ENCODE results near the gene SIGLEC10.
"Not testable (repeated sequence)": the region's sequence is repeated elsewhere in the genome, so short reads cannot be mapped to it uniquely, and the experiment has no call there.

Gene SIGLEC10

GRCh38 chr19:51417107-51417809, at the start of gene SIGLEC10:
SIGLEC10 (minus strand) TSS chr19:51417642; CDS start chr19:51417581, 61 bp downstream.
- in situ Hi-C loops (cut with HindIII; ENCODE audit: low sequenced_read_pairs) = no loop called here

- in situ Hi-C loops (cut with HindIII; ENCODE audit: low sequenced_read_pairs) = no loop called here
These were observed 49.3 kb upstream of the SIGLEC10 start for GRCh38 chr19:51466723-51467122.

GRCh38 chr19:51463976-51464581, 46.6 kb upstream of the SIGLEC10 start:
- in situ Hi-C loops (cut with HindIII; ENCODE audit: low sequenced_read_pairs) = not testable (repeated sequence)

- in situ Hi-C loops (cut with HindIII; ENCODE audit: low sequenced_read_pairs) = no loop called here
These were observed 45.2 kb upstream of the SIGLEC10 start for GRCh38 chr19:51462681-51463080.

- in situ Hi-C loops (cut with HindIII; ENCODE audit: low sequenced_read_pairs) = no loop called here
These were observed 44.8 kb upstream of the SIGLEC10 start for GRCh38 chr19:51462276-51462675.

- in situ Hi-C loops (cut with HindIII; ENCODE audit: low sequenced_read_pairs) = no loop called here
These were observed 44.3 kb upstream of the SIGLEC10 start for GRCh38 chr19:51461723-51462161.

GRCh38 chr19:51460164-51460992, 42.9 kb upstream of the SIGLEC10 start:
- in situ Hi-C loops (cut with HindIII; ENCODE audit: low sequenced_read_pairs) = no loop called here

GRCh38 chr19:51458899-51459505, 41.6 kb upstream of the SIGLEC10 start:
- in situ Hi-C loops (cut with HindIII; ENCODE audit: low sequenced_read_pairs) = no loop called here

- in situ Hi-C loops (cut with HindIII; ENCODE audit: low sequenced_read_pairs) = no loop called here
These were observed 40.7 kb upstream of the SIGLEC10 start, which contains the start of gene SIGLEC8 for GRCh38 chr19:51458051-51458645. SIGLEC8 (minus strand) TSS chr19:51458454; CDS start chr19:51458387, 67 bp downstream.

GRCh38 chr19:51457351-51458013, 40.0 kb upstream of the SIGLEC10 start:
- in situ Hi-C loops (cut with HindIII; ENCODE audit: low sequenced_read_pairs) = no loop called here

GRCh38 chr19:51456541-51457290, 39.3 kb upstream of the SIGLEC10 start:
- in situ Hi-C loops (cut with HindIII; ENCODE audit: low sequenced_read_pairs) = no loop called here

GRCh38 chr19:51450730-51451307, 33.4 kb upstream of the SIGLEC10 start:
- in situ Hi-C loops (cut with HindIII; ENCODE audit: low sequenced_read_pairs) = no loop called here

- in situ Hi-C loops (cut with HindIII; ENCODE audit: low sequenced_read_pairs) = no loop called here
These were observed 31.1 kb upstream of the SIGLEC10 start for GRCh38 chr19:51448411-51449016.

GRCh38 chr19:51448011-51448410, 30.6 kb upstream of the SIGLEC10 start:
- in situ Hi-C loops (cut with HindIII; ENCODE audit: low sequenced_read_pairs) = no loop called here

GRCh38 chr19:51447510-51447909, 30.1 kb upstream of the SIGLEC10 start:
- in situ Hi-C loops (cut with HindIII; ENCODE audit: low sequenced_read_pairs) = not testable (repeated sequence)

GRCh38 chr19:51441410-51442390, 24.3 kb upstream of the SIGLEC10 start:
- in situ Hi-C loops (cut with HindIII; ENCODE audit: low sequenced_read_pairs) = no loop called here

GRCh38 chr19:51440846-51441409, 23.5 kb upstream of the SIGLEC10 start:
- in situ Hi-C loops (cut with HindIII; ENCODE audit: low sequenced_read_pairs) = no loop called here

All from DLD1 (cell line).